ENCODE data around the gene NFYC.

The NFYC gene

GRCh38 chr1:40783001-40783905, 91.7 kb downstream of the NFYC start, which contains the start of gene KCNQ4:
Gene KCNQ4, plus strand, starts transcription at chr1:40783787. Its CDS starts 307 bp downstream, at chr1:40784094.
- DNase-seq, result no peak

DNA sequence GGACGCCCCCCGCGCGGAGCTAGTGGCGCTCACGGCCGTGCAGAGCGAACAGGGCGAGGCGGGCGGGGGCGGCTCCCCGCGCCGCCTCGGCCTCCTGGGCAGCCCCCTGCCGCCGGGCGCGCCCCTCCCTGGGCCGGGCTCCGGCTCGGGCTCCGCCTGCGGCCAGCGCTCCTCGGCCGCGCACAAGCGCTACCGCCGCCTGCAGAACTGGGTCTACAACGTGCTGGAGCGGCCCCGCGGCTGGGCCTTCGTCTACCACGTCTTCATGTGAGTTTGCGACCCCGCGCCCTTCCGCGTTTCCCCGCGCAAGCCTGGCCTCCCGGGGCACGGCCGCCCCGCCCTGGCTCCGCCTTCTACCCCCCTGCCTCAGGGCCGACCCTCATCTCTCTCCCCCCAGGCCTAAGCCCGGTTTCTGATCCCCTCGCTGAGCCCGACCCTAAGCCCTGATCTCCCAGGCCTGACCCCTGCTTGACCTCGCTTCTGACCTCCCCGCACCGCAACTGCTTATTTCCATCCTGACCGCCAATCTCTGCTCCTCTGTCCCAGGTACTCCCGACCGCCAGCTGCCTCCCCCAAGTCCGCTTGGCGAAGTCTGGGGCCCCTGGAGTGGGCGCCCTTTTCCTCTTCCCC, 92.8 kb downstream of the NFYC start:
- no peak for DNase-seq

GRCh38 chr1:40784771-40785151, 93.3 kb downstream of the NFYC start:
- DNase-seq, result no peak

- no peak for DNase-seq
Observed at GRCh38 chr1:40785446-40785845, 93.9 kb downstream of the NFYC start.

- no peak for DNase-seq
Observed at GRCh38 chr1:40786171-40786994, 94.9 kb downstream of the NFYC start.

DNA sequence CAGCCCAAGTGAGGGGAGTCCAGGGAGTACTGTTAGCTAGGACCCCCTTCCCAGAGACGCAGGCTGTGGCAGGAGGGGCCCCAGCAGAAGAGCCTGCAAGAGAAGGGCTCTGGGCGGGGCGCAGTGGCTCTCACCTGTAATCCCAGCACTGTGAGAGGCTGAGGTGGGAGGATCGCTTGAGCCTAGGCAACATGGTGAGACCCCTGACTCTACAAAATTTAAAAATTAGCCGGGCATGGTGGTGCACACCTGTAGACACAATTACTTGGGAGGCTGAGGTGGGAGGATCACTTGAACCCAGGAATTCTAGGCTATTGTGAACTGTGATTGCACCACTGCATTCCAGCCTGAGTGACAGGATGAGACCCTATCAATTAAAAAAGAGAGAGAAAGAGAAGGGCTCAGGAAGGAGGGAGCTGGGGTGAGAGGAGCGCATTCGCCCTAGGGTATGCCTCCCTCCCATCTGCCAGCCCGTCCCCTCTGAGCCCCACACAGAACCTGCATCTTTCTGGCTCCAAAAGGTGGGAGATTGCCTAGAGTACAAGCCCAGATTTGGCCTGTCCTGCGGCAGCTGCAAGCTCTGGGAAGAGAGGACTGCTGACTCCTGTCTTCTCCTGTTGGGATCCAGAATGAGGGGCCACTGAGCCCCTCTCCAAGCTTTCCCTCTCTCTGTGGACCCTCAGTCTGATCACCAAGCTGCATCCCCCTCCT, 95.6 kb downstream of the NFYC start:
- DNase-seq, result no peak

GRCh38 chr1:40787737-40788560, 96.4 kb downstream of the NFYC start:
- DNase-seq, result no peak

DNA sequence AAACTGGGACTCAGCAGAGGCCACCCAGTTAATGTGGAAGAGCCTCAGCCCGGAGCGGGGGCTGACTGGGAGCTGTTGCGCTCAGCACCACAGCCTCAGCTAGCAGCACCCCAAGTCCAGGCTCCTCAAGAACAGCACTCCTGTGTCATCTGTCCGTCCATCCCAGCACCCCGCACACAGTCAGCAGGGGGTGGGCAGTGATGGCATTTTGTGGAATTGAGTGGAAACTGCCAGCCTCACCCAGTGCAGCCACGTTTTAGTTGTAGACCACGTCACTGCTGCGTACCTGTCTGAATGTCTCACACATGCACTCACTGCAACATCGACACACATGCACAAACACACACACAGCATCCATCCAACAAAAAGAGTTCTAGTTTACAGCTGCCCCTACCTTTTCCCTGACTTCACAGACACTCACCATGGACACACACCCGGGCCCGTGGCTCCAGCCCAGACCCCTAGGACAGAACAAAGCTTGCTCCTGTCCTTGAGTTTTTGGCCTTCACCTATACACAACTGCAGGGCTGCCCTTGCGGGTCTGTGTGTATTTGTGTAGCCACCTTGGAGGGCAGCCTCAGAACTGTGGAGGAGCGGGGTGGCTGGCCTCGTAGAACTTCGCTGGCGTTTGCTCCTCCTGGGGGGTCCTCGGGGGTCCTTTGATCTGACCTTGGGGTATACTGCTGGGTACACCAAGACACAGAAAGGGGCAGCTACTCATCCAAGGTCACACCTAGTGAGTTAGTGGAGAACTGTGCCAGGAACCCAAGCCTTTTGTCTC, 97.2 kb downstream of the NFYC start:
- no peak for DNase-seq

DNA sequence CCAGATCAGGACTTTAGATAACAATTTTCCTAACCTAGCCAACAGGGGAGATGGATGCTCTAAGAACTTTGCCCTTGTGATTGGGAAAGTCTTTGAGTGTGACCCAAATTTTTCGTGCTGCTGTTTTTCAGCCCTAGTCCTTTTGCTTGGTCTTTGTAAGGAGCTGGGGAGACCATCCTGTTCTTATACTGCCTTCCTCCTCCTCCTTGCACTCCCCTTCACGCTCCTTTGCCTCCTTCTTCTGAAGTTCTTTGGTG, 97.8 kb downstream of the NFYC start:
- DNase-seq, result no peak

- no peak for DNase-seq
Observed at GRCh38 chr1:40789661-40790430, 98.3 kb downstream of the NFYC start.

GRCh38 chr1:40792036-40792435, 100.5 kb downstream of the NFYC start:
- no peak for DNase-seq

GRCh38 chr1:40793617-40794016, 102.1 kb downstream of the NFYC start:
- DNase-seq, result no peak

GRCh38 chr1:40794048-40794447, 102.5 kb downstream of the NFYC start:
- no peak for DNase-seq

- peak; percentile 25 for DNase-seq
Observed at GRCh38 chr1:40794974-40795715, 103.6 kb downstream of the NFYC start.

- no peak for DNase-seq
Observed at GRCh38 chr1:40795811-40796586, 104.5 kb downstream of the NFYC start.

DNA sequence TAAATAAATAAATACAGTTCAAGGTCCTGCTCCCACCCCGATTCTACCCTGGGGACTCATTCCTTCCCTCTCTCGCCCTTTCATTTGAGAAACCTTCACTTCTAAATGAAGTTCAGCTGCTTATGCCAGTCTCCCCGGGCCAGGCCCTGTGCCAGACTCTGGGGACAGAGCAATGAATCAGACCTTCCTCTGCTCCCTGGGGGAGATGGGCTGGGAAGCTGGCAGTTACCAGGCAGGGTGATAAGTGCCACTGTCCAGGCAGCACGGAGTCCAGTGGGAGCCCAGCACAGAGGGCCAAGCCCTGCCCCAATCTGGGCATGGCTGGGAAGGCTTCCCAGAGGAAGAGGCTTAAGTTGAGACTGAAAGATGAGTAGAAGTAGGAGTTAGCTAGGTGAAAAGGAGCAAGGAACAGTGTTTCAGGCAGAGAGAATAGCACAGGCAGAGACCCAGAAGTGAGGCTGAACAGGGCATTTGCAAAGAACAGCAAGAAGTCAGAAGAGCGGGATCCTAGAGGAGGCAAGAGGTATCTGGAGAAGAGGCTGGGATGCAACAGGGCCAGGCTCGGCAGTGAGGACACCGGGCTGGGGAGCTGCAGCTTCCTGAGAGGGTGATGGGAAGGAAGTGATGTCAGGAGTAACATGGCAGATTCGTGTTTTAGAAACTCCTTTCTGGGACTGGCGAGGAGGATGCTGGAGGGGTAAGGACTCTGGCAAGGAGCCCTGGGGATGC, 105.6 kb downstream of the NFYC start:
- DNase-seq, result no peak

DNA sequence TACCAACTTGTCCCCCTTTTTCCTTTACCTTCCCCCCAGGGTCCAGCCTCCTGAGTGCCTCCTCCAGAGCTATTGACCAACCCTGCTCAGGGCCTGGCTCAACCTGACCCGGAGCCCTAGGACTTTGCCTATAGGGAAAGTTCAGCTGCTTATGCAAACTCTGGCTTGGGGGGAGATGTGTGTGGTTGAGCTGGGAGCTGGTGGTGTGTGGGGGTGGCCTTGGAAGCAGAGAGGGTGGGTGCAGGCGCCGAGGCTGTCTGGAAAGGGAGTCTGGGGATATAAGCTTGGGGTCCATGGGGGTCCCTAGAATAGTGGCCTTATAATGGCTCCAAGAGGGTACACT, 106.1 kb downstream of the NFYC start:
- no peak for DNase-seq
